Limb (tissue), 2 donors: ENCODE measurements around the gene HAUS2.
"Not testable (repeated sequence)": the region's sequence is repeated elsewhere in the genome, so short reads cannot be mapped to it uniquely, and the experiment has no call there.

ENCODE experiments used
- DNase-seq, 2 donors: peaks; one replicate each; pipeline ENCODE4 v3.0.0-alpha.2; 2016; ENCODE audit errors: extremely low spot score in 2 of 2

The HAUS2 gene

DNA sequence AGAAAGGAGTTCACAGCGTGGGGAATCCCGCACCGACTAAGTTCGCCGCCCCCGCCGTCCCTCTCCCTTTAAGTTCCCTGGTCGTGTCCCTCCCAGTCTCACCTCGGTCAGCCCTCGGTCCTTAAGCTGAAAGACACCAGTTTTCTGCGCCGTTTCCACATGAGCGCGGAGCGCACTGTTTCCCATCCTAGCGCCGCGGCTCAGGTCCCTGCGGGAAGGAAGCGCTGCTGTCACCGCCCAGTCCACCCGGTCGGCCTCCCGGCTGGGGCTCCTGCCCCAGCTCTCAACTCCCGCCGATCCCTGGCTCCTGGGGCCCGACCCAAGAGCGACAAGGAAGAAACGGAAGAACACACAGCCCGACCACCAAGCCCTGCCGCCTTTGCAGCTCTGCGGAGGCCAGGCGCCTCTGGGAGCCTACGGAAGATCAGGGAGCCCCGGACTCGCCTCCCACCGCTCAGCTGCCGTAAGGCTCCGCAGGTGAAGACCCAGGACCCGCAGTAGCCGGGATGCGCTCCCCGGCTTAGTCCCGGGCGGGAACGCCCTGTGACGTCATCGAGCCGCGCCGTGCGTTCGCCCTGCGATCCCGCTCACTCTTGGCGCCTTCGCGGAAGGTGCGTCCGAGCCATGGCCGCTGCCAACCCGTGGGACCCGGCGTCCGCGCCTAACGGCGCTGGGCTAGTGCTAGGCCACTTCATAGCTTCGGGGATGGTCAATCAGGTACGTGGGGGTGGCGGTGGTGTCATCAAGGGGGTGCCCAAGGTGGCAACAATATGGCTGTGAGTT is at the start of gene HAUS2, which contains the start of gene LRRC57:
Gene HAUS2, plus strand, starts transcription at position 590 of the 783 bp plus-strand sequence. Its CDS starts 35 bp downstream, at position 625.
Gene LRRC57, minus strand, starts transcription at position 545 of the 783 bp plus-strand sequence. Its CDS starts 359 bp downstream, at position 186.
- peak; percentile 88 to 94 for DNase-seq

GRCh38 chr15:42499858-42500609 is 48.6 kb upstream of the HAUS2 start:
- no peak for DNase-seq

DNA sequence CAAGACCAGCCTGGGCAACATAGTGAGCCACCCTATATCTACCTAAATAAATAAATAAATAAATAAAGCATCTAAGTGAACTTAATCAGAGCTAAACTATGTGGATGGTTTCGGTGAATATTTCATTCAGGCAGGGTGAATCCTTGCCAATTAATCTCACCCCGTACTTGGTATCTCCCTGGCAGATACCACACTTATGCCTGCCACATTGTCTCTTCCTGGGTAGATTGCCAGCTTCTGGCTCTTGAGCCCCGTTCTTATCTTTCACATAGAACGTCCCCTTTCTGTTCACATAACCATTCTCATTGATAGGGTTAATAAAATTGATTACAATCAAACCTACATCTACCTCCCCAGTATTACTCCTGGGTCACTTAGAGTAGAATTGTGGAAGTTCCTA is 46.2 kb upstream of the HAUS2 start:
- no peak for DNase-seq

GRCh38 chr15:42503825-42504224 is 44.8 kb upstream of the HAUS2 start:
- no peak for DNase-seq

- DNase-seq, result no peak
These were observed 44.0 kb upstream of the HAUS2 start for GRCh38 chr15:42504631-42505030.

DNA sequence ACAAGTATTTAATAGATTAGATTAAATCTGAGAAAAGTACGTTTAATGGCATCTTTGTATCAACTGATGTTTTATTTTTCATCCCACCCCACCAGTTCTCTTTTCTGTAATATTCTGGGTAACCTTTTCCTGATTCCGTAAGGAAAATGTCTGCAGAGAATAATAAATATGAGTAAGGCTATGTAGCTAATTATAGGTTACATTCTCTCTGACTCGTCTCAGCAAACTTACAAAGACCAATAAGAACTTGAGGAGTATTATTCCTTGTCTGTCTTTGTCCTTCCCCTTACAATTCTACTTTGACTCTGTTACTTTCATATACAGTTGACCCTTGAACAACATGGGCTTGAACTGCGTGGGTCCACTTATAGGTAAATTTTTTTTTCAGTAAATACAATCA is 41.1 kb upstream of the HAUS2 start:
- DNase-seq, result no peak

GRCh38 chr15:42508263-42508690 is 40.4 kb upstream of the HAUS2 start:
- DNase-seq, result no peak

GRCh38 chr15:42510258-42511006 is 38.2 kb upstream of the HAUS2 start:
- DNase-seq, result no peak

DNA sequence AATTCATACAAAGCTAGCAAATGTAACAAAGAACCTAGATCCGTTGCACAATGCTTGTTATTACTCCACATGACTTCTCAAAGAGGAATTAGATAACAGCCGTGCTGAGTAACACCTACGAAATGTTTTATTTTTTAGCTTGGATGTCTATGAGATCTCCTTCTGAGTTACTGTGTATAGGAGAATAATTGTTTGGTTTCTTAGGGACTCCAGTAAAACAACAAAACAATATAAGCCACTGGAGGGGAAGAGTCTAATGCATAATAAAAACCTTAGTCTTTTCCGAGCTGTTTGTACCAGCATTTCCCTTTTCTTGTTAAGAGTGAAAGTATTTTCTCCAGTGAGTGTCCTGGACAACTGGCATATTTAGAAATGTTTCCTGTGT is 37.6 kb upstream of the HAUS2 start:
- no peak for DNase-seq

GRCh38 chr15:42523331-42523730 is 25.3 kb upstream of the HAUS2 start:
- DNase-seq, result no peak

GRCh38 chr15:42528970-42529369 is 19.7 kb upstream of the HAUS2 start:
- no peak for DNase-seq

- no peak for DNase-seq
These were observed 15.4 kb upstream of the HAUS2 start for GRCh38 chr15:42533246-42533645.

DNA sequence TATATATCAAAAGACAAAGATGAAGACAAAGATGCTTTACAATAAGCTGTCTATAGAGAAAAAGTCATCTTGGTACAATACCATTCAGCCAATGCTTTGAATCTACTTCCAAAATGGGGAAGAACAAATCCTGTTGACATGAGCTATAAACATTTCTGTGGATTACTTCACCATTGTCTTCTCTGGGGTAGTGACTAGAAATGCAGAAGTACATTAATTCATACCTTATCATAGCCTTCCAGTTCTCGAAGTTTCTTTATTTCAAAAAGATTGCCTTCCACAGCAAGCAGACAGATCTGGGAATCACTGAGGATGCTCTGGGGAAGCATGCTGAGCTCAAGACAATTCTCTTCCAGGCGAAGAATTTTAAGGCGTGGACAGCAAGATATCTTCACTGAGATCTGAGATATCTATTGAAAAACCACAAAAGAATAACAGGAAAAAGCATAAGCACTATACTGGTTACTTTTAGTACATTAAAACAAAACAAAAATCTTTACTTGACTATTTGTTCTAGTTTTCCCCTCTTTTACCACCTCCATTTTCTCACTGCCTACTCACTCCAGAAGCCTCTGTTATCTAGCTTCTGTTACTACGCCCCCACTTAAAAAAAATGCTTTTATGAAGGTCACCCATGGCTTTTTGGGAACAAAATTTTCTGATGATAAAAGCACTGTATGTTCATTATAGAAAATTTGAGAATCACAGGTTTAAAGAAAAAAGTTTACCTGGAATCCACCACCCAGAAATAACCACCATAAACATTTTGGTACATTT is 3.6 kb upstream of the HAUS2 start:
- no peak for DNase-seq

- DNase-seq, result no peak
These were observed 755 bp upstream of the HAUS2 start for GRCh38 chr15:42547918-42548248.

DNA sequence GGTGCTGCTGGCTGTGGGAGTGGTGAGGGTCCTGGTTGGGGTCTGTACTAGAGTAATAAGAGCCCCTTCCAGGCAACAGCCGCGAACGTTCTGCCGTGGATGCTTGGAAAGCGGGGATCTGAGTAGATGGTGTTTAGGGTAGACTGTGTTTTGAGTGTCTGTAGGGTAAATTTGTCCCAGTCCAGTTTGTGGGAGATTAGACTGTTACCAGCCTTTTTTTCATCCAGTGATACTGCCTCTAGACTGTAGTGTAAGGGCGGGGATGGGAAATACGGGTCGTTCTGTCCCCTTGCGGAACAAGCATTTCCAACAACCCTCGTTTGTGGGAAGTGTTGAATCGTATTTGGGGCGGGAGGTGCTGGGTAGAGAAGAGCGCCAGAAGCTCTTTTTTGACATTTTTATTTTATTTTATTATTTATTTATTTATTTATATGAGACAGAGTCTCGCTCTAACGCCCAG is 424 bp downstream of the HAUS2 start:
- DNase-seq, result peak in 1 of 2 donors; percentile 54

DNA sequence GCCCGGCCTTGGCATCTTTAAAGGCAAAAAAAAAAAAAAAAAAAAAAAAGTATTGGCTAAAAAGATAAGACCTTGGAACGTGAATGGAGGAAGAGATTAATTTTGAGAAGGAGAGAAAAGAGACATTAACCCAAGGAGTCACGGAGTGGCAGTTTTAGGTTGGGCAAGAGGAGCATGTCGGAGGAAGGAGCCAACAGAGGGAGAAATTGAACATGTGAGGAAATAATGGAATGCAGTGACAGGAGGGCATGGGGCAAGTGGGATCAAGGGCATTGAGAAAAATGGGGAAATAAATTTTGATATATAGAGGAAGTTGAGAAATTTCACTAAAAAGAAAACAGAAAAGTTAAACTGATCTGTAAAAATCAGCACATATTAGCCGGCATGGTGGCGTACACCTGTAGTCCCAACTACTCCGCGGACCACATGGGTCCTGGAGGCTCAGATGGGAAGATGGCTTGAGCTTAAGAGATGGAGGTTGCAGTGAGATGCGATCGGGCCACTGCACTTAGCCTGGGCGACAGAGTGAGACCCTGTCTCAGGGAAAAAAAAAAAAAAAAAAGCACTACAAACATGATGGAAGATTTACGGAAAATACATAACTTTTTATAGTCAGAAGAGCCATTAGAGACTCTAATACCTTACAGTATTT is 1.2 kb downstream of the HAUS2 start:
- DNase-seq, result no peak

- DNase-seq, result no peak
These were observed 4.9 kb downstream of the HAUS2 start for GRCh38 chr15:42553554-42553953.

GRCh38 chr15:42556550-42557207 is 8.0 kb downstream of the HAUS2 start:
- not testable (repeated sequence) for DNase-seq

DNA sequence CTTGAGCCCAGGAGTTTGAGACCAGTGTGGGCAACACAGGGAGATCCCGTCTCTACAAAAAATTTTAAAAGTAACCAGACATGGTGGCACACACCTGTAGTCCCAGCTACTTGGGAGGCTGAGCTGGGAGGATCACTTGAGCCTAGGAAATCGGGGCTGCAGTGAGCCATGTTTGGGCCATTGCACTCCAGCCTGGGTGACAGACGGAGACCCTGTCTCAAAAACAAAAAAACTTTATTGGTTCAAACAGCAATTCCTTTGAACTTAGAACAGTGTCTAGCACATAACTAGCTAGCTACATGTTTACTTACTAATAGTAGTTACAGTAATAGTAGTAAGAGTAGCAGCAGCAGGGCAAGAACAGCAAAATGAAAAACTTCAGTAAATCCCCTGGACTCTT is 10.1 kb downstream of the HAUS2 start:
- no peak for DNase-seq
